ENCODE measurements around the gene ARSK.

ARSK gene

GRCh38 chr5:95531491-95531890 lies 23.4 kb upstream of the ARSK start:
- no peak overlapping the region for H3K4me3 ChIP-seq (replicated peaks; ENCODE audit: low read depth, low read length)
- no peaks in the 10 kb centered on the region for H3K27me3 ChIP-seq (replicated peaks; ENCODE audit: control insufficient read depth, insufficient read depth, low read length)
- TF ChIP-seq CTCF (IDR thresholded peaks at IDR 0.05; ENCODE audit: insufficient read depth, low read length, poor library complexity, severe bottlenecking) = no peak
- no peak for DNase-seq (ENCODE audit: extremely low read depth, insufficient read length)
- H3K36me3 ChIP-seq (ENCODE audit: control insufficient read depth, insufficient read depth, low read length) = peaks cover 5% of the 10 kb centered on the region

- Histone ChIP-seq H3K4me3 (replicated peaks; ENCODE audit: low read depth, low read length) (no peak overlapping the region), H3K27me3 (replicated peaks; ENCODE audit: control insufficient read depth, insufficient read depth, low read length) (no peaks in the 10 kb centered on the region), H3K36me3 (ENCODE audit: control insufficient read depth, insufficient read depth, low read length) (peaks cover 5% of the 10 kb centered on the region)
- DNase-seq (ENCODE audit: extremely low read depth, insufficient read length) = no peak
- TF ChIP-seq CTCF (IDR thresholded peaks at IDR 0.05; ENCODE audit: insufficient read depth, low read length, poor library complexity, severe bottlenecking) = no peak
Measured at GRCh38 chr5:95532415-95532814, 22.5 kb upstream of the ARSK start.

- no peaks in the 10 kb centered on the region for H3K27me3 ChIP-seq (replicated peaks; ENCODE audit: control insufficient read depth, insufficient read depth, low read length)
- TF ChIP-seq CTCF (IDR thresholded peaks at IDR 0.05; ENCODE audit: insufficient read depth, low read length, poor library complexity, severe bottlenecking) = no peak
- no peak overlapping the region for H3K4me3 ChIP-seq (replicated peaks; ENCODE audit: low read depth, low read length)
- H3K36me3 ChIP-seq (ENCODE audit: control insufficient read depth, insufficient read depth, low read length) = peaks cover 5% of the 10 kb centered on the region
- DNase-seq (ENCODE audit: extremely low read depth, insufficient read length) = no peak
Measured at GRCh38 chr5:95533106-95533505, 21.8 kb upstream of the ARSK start.

GRCh38 chr5:95533761-95534160 lies 21.1 kb upstream of the ARSK start:
- Histone ChIP-seq H3K36me3 (ENCODE audit: control insufficient read depth, insufficient read depth, low read length) (peaks cover 3% of the 10 kb centered on the region), H3K4me3 (replicated peaks; ENCODE audit: low read depth, low read length) (no peak overlapping the region), H3K27me3 (replicated peaks; ENCODE audit: control insufficient read depth, insufficient read depth, low read length) (no peaks in the 10 kb centered on the region)
- TF ChIP-seq CTCF (IDR thresholded peaks at IDR 0.05; ENCODE audit: insufficient read depth, low read length, poor library complexity, severe bottlenecking) = no peak
- no peak for DNase-seq (ENCODE audit: extremely low read depth, insufficient read length)

- no peak for TF ChIP-seq CTCF (IDR thresholded peaks at IDR 0.05; ENCODE audit: insufficient read depth, low read length, poor library complexity, severe bottlenecking)
- Histone ChIP-seq H3K4me3 (replicated peaks; ENCODE audit: low read depth, low read length) (no peak overlapping the region), H3K36me3 (ENCODE audit: control insufficient read depth, insufficient read depth, low read length) (no peaks in the 10 kb centered on the region; the same call in none of the 2 replicates), H3K27me3 (replicated peaks; ENCODE audit: control insufficient read depth, insufficient read depth, low read length) (no peaks in the 10 kb centered on the region)
- no peak for DNase-seq (ENCODE audit: extremely low read depth, insufficient read length)
Measured at GRCh38 chr5:95537501-95537900, 17.4 kb upstream of the ARSK start.

GRCh38 chr5:95543017-95543705 lies 11.7 kb upstream of the ARSK start:
- H3K36me3 ChIP-seq (ENCODE audit: control insufficient read depth, insufficient read depth, low read length) = peaks cover 7% of the 10 kb centered on the region
- H3K27me3 ChIP-seq (replicated peaks; ENCODE audit: control insufficient read depth, insufficient read depth, low read length) = no peaks in the 10 kb centered on the region
- DNase-seq (ENCODE audit: extremely low read depth, insufficient read length) = no peak
- H3K4me3 ChIP-seq (replicated peaks; ENCODE audit: low read depth, low read length) = no peak overlapping the region
- TF ChIP-seq CTCF (IDR thresholded peaks at IDR 0.05; ENCODE audit: insufficient read depth, low read length, poor library complexity, severe bottlenecking) = no peak

All from GM06990 (cell line).